Ovary (tissue), 9 donors: Measurements from ENCODE around the gene LRIT2. TPM values are rescaled to one million over a fixed set of nuclear protein-coding genes. Genes with fewer than 3 reads are reported as not detected.
A peak's percentile ranks its signal among the peaks of the same experiment; 100 is the strongest.

Source experiments
- DNase-seq, 5 donors: peaks; one replicate each; pipeline ENCODE4 v3.0.0-alpha.2; 2019 to 2020
- H3K27ac ChIP-seq, 2 donors: fragments of 200-600 bp; one replicate each; pipeline versions ENCODE4 v1.5.1 to v1.8.0; 2019 to 2022
- H3K27me3 ChIP-seq: fragments of 200-600 bp; one replicate; pipeline ENCODE4 v1.8.0; 2022
- H3K36me3 ChIP-seq: fragments of 200-600 bp; sonication (generic); one replicate; pipeline ENCODE4 v1.5.1; 2019
- H3K4me1 ChIP-seq: one replicate; pipeline ENCODE4 v1.8.1; 2013; ENCODE audit warnings: mild to moderate bottlenecking, moderate library complexity; ENCODE audit not compliant: insufficient read depth
- H3K4me3 ChIP-seq: fragments of 200-600 bp; sonication (generic); one replicate; pipeline ENCODE4 v1.5.1; 2017
- H3K9me3 ChIP-seq, 2 donors: fragments of 200-600 bp in 1 of 2; sonication (generic) in 1 of 2; one replicate each; pipeline versions ENCODE4 v1.5.1 to v1.8.1; 2013 to 2019; ENCODE audit warnings: mild to moderate bottlenecking in 1 of 2, moderate library complexity in 1 of 2
- CTCF ChIP-seq, 3 donors: fragments of 450-650 bp in 2 of 3; fragments of 200-600 bp in 1 of 3; IDR thresholded peaks; one replicate each; pipeline versions ENCODE4 v1.5.1 to v1.8.0; 2016 to 2022; ENCODE audit warnings: antibody characterized with exemption in 3 of 3, mild to moderate bottlenecking in 1 of 3
- EP300 ChIP-seq: sonication (generic); formaldehyde crosslinking; IDR thresholded peaks from one replicate; pipeline ENCODE4 v1.6.1; 2017; ENCODE audit warnings: antibody characterized with exemption
- POLR2A ChIP-seq: fragments of 450-650 bp; IDR thresholded peaks from one replicate; pipeline ENCODE4 v1.6.1; 2017; ENCODE audit warnings: antibody characterized with exemption, mild to moderate bottlenecking, moderate library complexity
- WGBS, 3 donors: extraction: QIAGEN DNeasy Blood & Tissue Kit in 1 of 3; methylation state at CpG; one replicate each; pipeline versions ENCODE4 v1.1.5 to v1.1.7; 2013 to 2017; 5-methylcytosine and 5-hydroxymethylcytosine counted together
- intact Hi-C, 4 donors: fragments of 100-400 bp; cut with DNase I; formaldehyde crosslinking; loops; one replicate each; pipeline versions ENCODE4 v1.11.0 to v1.15.1; 2022 to 2023
- polyA plus RNA-seq, 2 donors: library from polyadenylated mRNA; stranded (reverse); fragments of 200-250 nt in 1 of 2; fragments of 350-450 nt in 1 of 2; fragmentation: Illumina TruSeq in 1 of 2; extraction: RNeasy Lipid Tissue Mini Kit (QIAGEN cat#74804) in 1 of 2; gene quantifications; one replicate each; pipeline ENCODE4 v1.2.3, GENCODE V29; 2013 to 2014
- total RNA-seq, 7 donors: library from RNA; depleted of rRNA in 2 of 7; stranded (reverse); fragments of >200 nt in 2 of 7; fragmentation: NEBNext Ultra II Directional in 3 of 7; extraction: Animal tissue kit (Norgen Biotek cat#: 25700) in 3 of 7; gene quantifications; one replicate each; pipeline versions ENCODE4 v1.1.0 to v1.2.4, GENCODE V29; 2016 to 2023
- donor health status: DM: no; HTN: no; CAD: no; lungs with moderate emphysema.
- donor health status: DM: no; HTN: no; CAD: no.
- donor health status: Bipolar disorder and iron deficiency.
- donor health status: DM: yes; HTN: yes; CAD: no.
- donor health status: DM: no; HTN: no; CAD: no.
- donor health status: DM: yes; HTN: yes; CAD: no.

The LRIT2 gene
- total and polyA plus RNA-seq, 9 donors, result not detected

DNA sequence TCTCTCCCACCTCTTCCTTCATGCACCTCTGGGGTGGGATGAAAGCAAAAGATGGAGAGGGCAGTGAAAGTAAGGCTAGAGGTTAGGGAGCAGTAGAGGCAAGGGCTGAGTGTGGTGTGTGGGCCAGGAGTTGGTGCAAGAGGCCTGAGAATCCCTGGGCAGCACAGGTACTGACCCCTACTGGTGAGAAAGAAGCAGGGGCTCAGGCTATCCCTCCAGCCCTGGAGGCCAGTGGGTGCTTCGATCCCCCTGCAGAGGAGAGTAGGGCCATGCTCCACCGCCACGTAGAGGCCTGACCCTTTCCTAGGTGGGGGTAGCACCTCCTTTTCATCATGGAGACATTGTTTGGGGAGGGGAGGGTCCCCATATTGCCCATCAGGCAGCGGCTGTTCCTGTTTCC, 21.2 kb downstream of the LRIT2 start:
- TF ChIP-seq EP300 (no peak), CTCF (IDR thresholded peaks at IDR 0.05) (no peak), POLR2A (no peak)
- no peaks in the 10 kb centered on the region for H3K9me3 ChIP-seq
- no peak overlapping the region for H3K27ac ChIP-seq
- DNase-seq, result no peak
- H3K27me3 ChIP-seq, result no peaks in the 10 kb centered on the region
- H3K4me3 ChIP-seq, result no peak overlapping the region
- intact Hi-C loops, result no loop called here
- H3K36me3 ChIP-seq, result no peaks in the 10 kb centered on the region
- H3K4me1 ChIP-seq, result no peaks in the 10 kb centered on the region
- WGBS, 3 donors, result 85 to 91% (median 87%) methylated on average over 4 of the region's 4 CpGs

GRCh38 chr10:84202349-84202748, 23.0 kb downstream of the LRIT2 start:
- no peak overlapping the region for H3K4me3 ChIP-seq
- intact Hi-C loops, result no loop called here
- H3K36me3 ChIP-seq, result no peaks in the 10 kb centered on the region
- no peak overlapping the region for H3K27ac ChIP-seq
- H3K9me3 ChIP-seq, result no peaks in the 10 kb centered on the region
- no peaks in the 10 kb centered on the region for H3K4me1 ChIP-seq
- WGBS, 3 donors, result 75 to 87% (median 84%) methylated on average over 5 of the region's 5 CpGs
- no peak for DNase-seq
- H3K27me3 ChIP-seq, result no peaks in the 10 kb centered on the region
- no peak for TF ChIP-seq CTCF (IDR thresholded peaks at IDR 0.05)

DNA sequence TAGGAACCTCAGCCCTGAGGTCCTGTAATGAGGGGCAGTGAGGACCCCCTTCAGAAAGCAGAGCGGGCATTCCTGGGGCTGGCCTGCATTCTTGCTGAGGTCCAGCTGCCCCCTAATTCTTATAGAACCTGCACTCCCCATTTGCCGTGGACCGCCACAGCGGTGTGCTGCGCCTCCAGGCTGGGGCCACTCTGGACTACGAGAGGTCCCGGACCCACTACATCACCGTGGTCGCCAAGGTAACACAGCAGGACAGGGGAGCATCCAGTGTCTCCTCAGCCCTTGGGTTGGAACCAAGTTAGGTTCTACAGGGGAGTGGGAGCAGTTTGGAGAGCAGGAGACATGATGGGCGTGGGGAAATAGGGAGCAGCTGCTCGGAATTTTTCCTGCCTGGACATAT, 23.7 kb downstream of the LRIT2 start:
- Histone ChIP-seq H3K9me3 (no peaks in the 10 kb centered on the region), H3K4me3 (no peak overlapping the region), H3K4me1 (no peaks in the 10 kb centered on the region), H3K36me3 (no peaks in the 10 kb centered on the region), H3K27ac (no peak overlapping the region), H3K27me3 (no peaks in the 10 kb centered on the region)
- intact Hi-C loops, result no loop called here
- no peak for DNase-seq
- WGBS, 3 donors, result 85 to 89% (median 86%) methylated on average over 11 of the region's 11 CpGs
- TF ChIP-seq POLR2A (no peak), EP300 (no peak), CTCF (IDR thresholded peaks at IDR 0.05) (no peak)

- H3K27me3 ChIP-seq, result no peaks in the 10 kb centered on the region
- peak in 1 of 5 donors; percentile 8 for DNase-seq
- no peak overlapping the region for H3K27ac ChIP-seq
- H3K9me3 ChIP-seq, result no peaks in the 10 kb centered on the region
- TF ChIP-seq POLR2A, result no peak
- no peak for TF ChIP-seq CTCF (IDR thresholded peaks at IDR 0.05)
- TF ChIP-seq EP300, result no peak
- intact Hi-C loops, result no loop called here
- 46 to 56% (median 49%) methylated on average over 6 of the region's 6 CpGs for WGBS, 3 donors
- no peak overlapping the region for H3K4me3 ChIP-seq
- no peaks in the 10 kb centered on the region for H3K4me1 ChIP-seq
- no peaks in the 10 kb centered on the region for H3K36me3 ChIP-seq
Measured at GRCh38 chr10:84201244-84201606, 24.1 kb downstream of the LRIT2 start.
